GM06990 (cell line): ENCODE data around the gene ADCK1.
"Not testable (repeated sequence)": the region's sequence is repeated elsewhere in the genome, so short reads cannot be mapped to it uniquely, and the experiment has no call there.

ENCODE experiments used
- DNase-seq: peaks from one replicate; pipeline ENCODE4 v3.0.0-alpha.2; 2011; ENCODE audit not compliant: insufficient read length; ENCODE audit errors: extremely low read depth
- H3K27me3 ChIP-seq: replicated peaks from 2 replicates; pipeline ENCODE4 v1.6.0; 2011; ENCODE audit warnings: low read length; ENCODE audit not compliant: control insufficient read depth, insufficient read depth
- H3K36me3 ChIP-seq: 2 replicates; pipeline ENCODE4 v1.5.1; 2011; ENCODE audit warnings: low read length; ENCODE audit not compliant: control insufficient read depth, insufficient read depth
- H3K4me3 ChIP-seq: replicated peaks from 2 replicates; pipeline ENCODE4 v1.5.1; 2011; ENCODE audit warnings: low read depth, mild to moderate bottlenecking, control low read depth, low read length
- TF ChIP-seq, protein P1 (sequence below): IDR thresholded peaks from 2 replicates; pipeline ENCODE4 v1.5.1; 2011; ENCODE audit warnings: low read length, control low read depth, mild to moderate bottlenecking, inconsistent platforms; ENCODE audit not compliant: insufficient read depth, poor library complexity, severe bottlenecking

Gene ADCK1

DNA sequence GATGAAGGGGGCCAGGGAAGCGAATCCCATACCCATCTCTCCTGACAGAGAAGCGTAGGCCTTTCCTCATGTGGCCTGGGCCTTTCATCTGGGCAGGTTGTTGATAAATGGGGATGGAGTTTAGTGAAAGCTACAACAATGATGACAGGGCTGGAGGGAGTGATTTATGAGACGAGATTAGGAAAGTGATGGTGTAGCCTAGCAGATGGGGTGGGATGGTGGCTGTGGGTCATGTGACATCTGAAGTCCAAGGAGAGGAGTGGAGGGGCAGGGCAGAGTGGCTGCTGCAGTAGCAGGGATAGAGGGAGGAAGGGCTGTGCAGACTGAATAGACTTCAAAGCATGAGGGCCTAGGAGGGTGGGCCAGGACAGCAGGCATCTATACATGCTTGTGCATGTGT, 85.5 kb downstream of the ADCK1 start:
- Histone ChIP-seq H3K36me3 (no peaks in the 10 kb centered on the region; the same call in 1 of the 2 replicates), H3K27me3 (no peaks in the 10 kb centered on the region), H3K4me3 (no peak overlapping the region)
- TF ChIP-seq, protein P1, sequence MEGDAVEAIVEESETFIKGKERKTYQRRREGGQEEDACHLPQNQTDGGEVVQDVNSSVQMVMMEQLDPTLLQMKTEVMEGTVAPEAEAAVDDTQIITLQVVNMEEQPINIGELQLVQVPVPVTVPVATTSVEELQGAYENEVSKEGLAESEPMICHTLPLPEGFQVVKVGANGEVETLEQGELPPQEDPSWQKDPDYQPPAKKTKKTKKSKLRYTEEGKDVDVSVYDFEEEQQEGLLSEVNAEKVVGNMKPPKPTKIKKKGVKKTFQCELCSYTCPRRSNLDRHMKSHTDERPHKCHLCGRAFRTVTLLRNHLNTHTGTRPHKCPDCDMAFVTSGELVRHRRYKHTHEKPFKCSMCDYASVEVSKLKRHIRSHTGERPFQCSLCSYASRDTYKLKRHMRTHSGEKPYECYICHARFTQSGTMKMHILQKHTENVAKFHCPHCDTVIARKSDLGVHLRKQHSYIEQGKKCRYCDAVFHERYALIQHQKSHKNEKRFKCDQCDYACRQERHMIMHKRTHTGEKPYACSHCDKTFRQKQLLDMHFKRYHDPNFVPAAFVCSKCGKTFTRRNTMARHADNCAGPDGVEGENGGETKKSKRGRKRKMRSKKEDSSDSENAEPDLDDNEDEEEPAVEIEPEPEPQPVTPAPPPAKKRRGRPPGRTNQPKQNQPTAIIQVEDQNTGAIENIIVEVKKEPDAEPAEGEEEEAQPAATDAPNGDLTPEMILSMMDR = no peak
- no peak for DNase-seq

DNA sequence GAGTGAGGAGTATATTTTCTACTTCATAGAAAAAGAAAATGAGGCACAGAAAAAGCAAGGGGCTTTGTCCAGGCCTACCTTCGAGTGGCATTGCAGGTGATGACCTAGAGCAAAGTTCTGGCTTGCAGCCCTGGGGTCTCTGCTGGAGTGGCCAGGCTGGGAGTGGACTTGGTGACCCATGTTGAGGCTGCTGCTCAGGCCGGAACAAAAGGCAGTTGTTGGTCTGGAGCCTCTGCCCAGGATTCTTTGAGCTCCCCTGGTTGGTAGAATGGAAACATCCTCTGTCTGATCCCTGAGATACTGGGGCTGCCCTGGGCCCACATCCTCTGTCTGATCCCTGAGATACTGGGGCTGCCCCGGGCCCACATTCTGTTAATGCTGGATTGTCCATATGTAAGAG, 86.1 kb downstream of the ADCK1 start:
- Histone ChIP-seq H3K27me3 (no peaks in the 10 kb centered on the region), H3K36me3 (no peaks in the 10 kb centered on the region; the same call in 1 of the 2 replicates), H3K4me3 (no peak overlapping the region)
- TF ChIP-seq, protein P1 = no peak
- DNase-seq = no peak

DNA sequence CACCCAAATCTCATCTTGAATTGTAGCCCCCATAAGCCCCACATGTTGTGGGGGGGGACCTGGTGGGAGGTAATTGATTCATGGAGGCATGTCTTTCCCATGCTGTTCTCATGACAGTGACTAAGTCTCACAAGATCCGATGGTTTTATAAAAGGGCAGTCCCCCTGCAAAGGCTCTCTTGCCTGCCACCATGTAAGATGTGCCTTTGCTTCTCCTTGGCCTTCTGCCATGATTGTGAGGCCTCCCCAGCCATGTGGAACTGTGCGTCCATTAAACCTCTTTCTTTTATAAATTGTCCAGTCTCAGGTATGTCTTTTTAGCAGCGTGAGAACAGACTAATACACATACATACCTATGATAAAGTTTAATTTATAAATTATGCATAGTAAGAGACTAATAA, 89.0 kb downstream of the ADCK1 start:
- DNase-seq, H3K27me3 ChIP-seq, H3K4me3 ChIP-seq, H3K36me3 ChIP-seq: not testable (repeated sequence)

DNA sequence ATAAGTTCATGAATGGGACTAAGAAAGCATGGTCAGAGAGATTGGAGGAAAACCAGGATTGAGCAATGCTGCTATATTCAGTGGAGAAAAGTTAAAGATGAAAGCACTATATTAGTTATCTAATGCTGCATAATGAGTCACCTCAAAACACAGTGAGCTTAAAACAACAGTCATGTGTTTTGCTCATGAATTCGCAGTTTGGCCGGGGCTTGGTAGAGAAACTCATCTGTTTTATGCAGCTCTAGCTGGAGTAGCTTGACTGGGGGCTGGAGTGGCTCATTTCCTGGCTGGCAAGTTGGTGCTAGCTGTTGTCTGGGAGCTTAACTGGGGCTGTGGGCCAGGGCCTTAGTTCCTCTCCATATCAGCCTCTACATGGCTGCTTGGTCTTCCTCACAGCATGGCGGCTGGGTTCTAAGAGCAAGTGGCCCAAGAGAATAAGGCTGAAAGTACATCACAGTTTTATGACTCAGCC, 90.1 kb downstream of the ADCK1 start:
- no peak for DNase-seq
- TF ChIP-seq, protein P1 = no peak

DNA sequence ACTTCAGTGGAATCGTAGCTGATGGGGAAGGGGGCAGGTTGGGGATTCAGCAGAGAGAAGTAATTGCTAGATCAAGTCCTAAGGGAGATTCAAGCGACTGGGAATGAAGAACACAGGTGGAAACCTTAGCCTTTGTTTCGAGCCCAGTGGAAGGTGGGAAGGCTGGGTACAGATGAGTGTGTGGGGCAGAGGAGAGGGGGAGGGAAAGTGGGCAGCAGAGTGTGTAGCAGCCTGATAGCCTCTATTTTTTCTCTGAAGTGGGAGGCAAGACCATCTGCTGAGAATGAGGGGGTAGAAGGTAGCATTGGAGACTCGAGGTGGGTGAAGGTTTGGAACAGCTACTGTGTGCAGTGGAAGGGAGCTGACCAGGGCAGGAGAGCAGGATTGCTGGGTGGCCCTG, 91.0 kb downstream of the ADCK1 start:
- H3K36me3 ChIP-seq = no peaks in the 10 kb centered on the region; the same call in 1 of the 2 replicates
- no peak overlapping the region for H3K4me3 ChIP-seq
- no peaks in the 10 kb centered on the region for H3K27me3 ChIP-seq
- TF ChIP-seq, protein P1 = no peak
- no peak for DNase-seq

More for the DNA sequence above, 90.1 kb downstream of the ADCK1 start:
- Histone ChIP-seq H3K36me3 (no peaks in the 10 kb centered on the region; the same call in 1 of the 2 replicates), H3K4me3 (no peak overlapping the region), H3K27me3 (no peaks in the 10 kb centered on the region)

DNA sequence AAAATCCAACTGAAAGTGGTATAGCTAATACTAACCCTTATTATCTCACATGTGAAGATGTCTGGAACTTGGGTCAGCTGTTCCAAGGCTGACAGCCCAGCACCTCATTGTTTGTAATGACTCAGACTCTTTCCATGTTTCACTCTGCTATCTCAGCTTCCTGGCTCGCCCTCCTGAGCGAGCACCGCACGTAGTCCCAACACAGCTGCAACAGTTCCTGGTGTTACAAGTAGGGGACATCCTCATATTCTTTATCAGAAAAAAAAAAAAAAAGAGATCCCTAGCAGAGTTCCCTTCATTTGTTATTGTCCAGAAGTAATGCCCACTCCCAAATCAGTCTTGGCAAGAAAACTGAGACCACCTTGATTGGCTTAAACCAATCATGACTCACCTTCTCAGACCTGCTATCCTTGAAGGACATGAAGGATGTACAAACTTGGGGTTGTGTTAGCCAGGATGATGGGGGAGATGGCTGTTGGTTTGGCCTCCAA, 92.5 kb downstream of the ADCK1 start:
- H3K4me3 ChIP-seq = no peak overlapping the region
- no peaks in the 10 kb centered on the region; the same call in 1 of the 2 replicates for H3K36me3 ChIP-seq
- H3K27me3 ChIP-seq = no peaks in the 10 kb centered on the region
- TF ChIP-seq, protein P1 = no peak
- no peak for DNase-seq
